HUES6 (cell line): Measurements from ENCODE around the gene TGFBR3.

Experiments used
- H3K27ac ChIP-seq: 2 replicates; pipeline ENCODE4 v1.7.0; 2013; ENCODE audit warnings: low read depth, mild to moderate bottlenecking, low read length, inconsistent platforms
- H3K27me3 ChIP-seq: 2 replicates; pipeline ENCODE4 v1.6.1; 2013; ENCODE audit warnings: low read length; ENCODE audit not compliant: control insufficient read depth, insufficient read depth
- H3K36me3 ChIP-seq: 2 replicates; pipeline ENCODE4 v1.6.1; 2013; ENCODE audit warnings: low read length; ENCODE audit not compliant: control insufficient read depth, insufficient read depth
- H3K4me1 ChIP-seq: 2 replicates; pipeline ENCODE4 v1.6.1; 2013; ENCODE audit warnings: low read length; ENCODE audit not compliant: control insufficient read depth, insufficient read depth
- H3K4me3 ChIP-seq: 2 replicates; pipeline ENCODE4 v1.5.1; 2013; ENCODE audit warnings: low read depth, low read length
- H3K9ac ChIP-seq: one replicate; pipeline ENCODE4 v1.6.1; 2013; ENCODE audit warnings: mild to moderate bottlenecking, low read length
- H3K9me3 ChIP-seq: 2 replicates; pipeline ENCODE4 v1.6.1; 2013; ENCODE audit warnings: low read depth, low read length; ENCODE audit not compliant: control insufficient read depth, insufficient read depth

The TGFBR3 gene

DNA sequence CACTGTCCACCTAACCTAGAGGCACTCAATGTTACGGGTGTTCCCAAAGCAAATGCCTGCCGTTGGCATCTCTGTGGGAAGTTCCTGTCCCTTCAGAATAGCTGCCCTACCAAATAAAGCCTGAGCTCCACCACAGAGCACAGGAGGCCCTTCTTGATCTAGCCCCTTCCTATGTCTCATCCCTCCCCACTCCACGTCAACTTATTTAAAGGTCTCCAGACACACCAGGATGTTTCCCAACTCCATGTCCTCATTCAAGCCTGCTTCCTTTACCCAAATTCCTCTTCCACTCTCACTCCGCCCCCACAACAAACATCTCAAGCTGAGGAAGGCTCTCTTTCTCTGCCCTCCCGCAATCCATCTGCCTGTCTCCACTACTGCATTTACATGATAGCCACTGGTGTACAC is 87.7 kb downstream of the TGFBR3 start:
- Histone ChIP-seq H3K36me3 (no peaks in the 10 kb centered on the region), H3K4me3 (no peak overlapping the region), H3K27me3 (no peaks in the 10 kb centered on the region), H3K27ac (no peak overlapping the region), H3K9me3 (peaks cover 2% of the 10 kb centered on the region; the same call in 1 of the 2 replicates), H3K9ac (no peak overlapping the region), H3K4me1 (peaks cover 7% of the 10 kb centered on the region)

DNA sequence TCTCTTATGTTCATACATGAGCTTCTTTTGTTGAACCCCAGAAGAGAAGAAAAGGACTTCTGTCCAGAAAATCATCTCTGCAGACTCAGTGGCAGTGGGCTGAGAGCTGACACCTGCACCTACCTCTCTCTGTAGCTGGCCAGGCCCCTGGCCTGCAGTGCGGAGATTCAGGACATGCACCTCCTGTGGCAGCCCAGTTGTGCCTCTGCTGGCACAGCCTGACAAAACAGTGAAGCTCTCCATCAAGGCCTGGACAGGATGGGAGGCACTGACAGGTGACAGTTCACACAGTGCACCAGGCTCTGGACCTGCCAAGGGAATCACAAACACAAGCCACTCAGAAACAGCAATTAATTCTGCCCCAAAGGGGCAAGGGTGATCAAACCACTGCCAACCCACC is 88.8 kb downstream of the TGFBR3 start:
- Histone ChIP-seq H3K27me3 (no peaks in the 10 kb centered on the region), H3K9ac (no peak overlapping the region), H3K9me3 (peaks cover 2% of the 10 kb centered on the region; the same call in 1 of the 2 replicates), H3K36me3 (no peaks in the 10 kb centered on the region), H3K4me3 (no peak overlapping the region), H3K4me1 (peaks cover 17% of the 10 kb centered on the region), H3K27ac (no peak overlapping the region)

DNA sequence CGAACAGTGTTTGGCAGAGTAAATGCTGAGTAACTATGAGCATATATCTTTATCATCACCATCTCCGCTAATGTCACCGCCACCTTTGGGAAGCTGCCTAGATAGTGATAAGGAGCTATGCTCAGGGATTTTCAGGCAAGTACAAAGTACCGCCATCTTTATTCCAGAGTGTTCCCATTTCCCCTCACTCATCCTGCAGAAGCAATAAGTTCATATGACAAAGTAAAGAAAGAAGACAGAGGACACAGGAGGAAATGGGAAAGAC is 89.6 kb downstream of the TGFBR3 start:
- Histone ChIP-seq H3K9ac (no peak overlapping the region), H3K27me3 (no peaks in the 10 kb centered on the region), H3K27ac (no peak overlapping the region), H3K4me1 (peaks cover 25% of the 10 kb centered on the region), H3K4me3 (no peak overlapping the region), H3K9me3 (peaks cover 2% of the 10 kb centered on the region; the same call in 1 of the 2 replicates), H3K36me3 (no peaks in the 10 kb centered on the region)

GRCh38 chr1:91795591-91796389 is 90.2 kb downstream of the TGFBR3 start:
- Histone ChIP-seq H3K9me3 (peaks cover 2% of the 10 kb centered on the region; the same call in 1 of the 2 replicates), H3K4me3 (no peak overlapping the region), H3K4me1 (peaks cover 31% of the 10 kb centered on the region), H3K9ac (no peak overlapping the region), H3K36me3 (no peaks in the 10 kb centered on the region), H3K27me3 (no peaks in the 10 kb centered on the region), H3K27ac (no peak overlapping the region)

- no peak overlapping the region for H3K9ac ChIP-seq
- H3K27me3 ChIP-seq = no peaks in the 10 kb centered on the region
- no peak overlapping the region for H3K27ac ChIP-seq
- H3K9me3 ChIP-seq = peaks cover 2% of the 10 kb centered on the region; the same call in 1 of the 2 replicates
- no peak overlapping the region for H3K4me3 ChIP-seq
- H3K4me1 ChIP-seq = peaks cover 32% of the 10 kb centered on the region
- no peaks in the 10 kb centered on the region for H3K36me3 ChIP-seq
Observed at GRCh38 chr1:91793877-91794276, 92.1 kb downstream of the TGFBR3 start.

DNA sequence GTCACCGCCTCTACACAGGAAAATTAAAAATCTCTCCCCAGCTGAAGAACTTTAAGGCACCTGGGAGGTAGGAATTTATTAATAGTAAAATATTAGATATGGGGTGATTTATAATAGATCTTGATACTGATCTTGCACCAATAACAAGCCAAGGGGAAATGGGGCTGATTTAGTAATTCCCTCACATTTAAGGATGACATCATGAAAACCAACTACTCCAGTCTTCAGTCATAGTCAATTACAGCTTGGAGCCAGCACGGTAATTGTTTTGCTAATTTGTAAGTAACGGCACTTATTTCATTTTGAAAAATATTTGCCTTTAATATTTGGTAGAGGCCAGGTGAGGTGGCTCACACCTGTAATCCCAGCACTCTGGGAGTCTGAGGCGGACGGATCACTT is 92.8 kb downstream of the TGFBR3 start:
- Histone ChIP-seq H3K36me3 (no peaks in the 10 kb centered on the region), H3K27ac (no peak overlapping the region), H3K4me3 (no peak overlapping the region), H3K27me3 (no peaks in the 10 kb centered on the region), H3K4me1 (peaks cover 29% of the 10 kb centered on the region), H3K9ac (no peak overlapping the region), H3K9me3 (peaks cover 2% of the 10 kb centered on the region; the same call in 1 of the 2 replicates)

- Histone ChIP-seq H3K9me3 (peaks cover 2% of the 10 kb centered on the region; the same call in 1 of the 2 replicates), H3K27ac (no peak overlapping the region), H3K27me3 (no peaks in the 10 kb centered on the region), H3K9ac (no peak overlapping the region), H3K4me3 (no peak overlapping the region), H3K36me3 (no peaks in the 10 kb centered on the region), H3K4me1 (peaks cover 26% of the 10 kb centered on the region)
Observed at GRCh38 chr1:91792489-91793071, 93.4 kb downstream of the TGFBR3 start.

DNA sequence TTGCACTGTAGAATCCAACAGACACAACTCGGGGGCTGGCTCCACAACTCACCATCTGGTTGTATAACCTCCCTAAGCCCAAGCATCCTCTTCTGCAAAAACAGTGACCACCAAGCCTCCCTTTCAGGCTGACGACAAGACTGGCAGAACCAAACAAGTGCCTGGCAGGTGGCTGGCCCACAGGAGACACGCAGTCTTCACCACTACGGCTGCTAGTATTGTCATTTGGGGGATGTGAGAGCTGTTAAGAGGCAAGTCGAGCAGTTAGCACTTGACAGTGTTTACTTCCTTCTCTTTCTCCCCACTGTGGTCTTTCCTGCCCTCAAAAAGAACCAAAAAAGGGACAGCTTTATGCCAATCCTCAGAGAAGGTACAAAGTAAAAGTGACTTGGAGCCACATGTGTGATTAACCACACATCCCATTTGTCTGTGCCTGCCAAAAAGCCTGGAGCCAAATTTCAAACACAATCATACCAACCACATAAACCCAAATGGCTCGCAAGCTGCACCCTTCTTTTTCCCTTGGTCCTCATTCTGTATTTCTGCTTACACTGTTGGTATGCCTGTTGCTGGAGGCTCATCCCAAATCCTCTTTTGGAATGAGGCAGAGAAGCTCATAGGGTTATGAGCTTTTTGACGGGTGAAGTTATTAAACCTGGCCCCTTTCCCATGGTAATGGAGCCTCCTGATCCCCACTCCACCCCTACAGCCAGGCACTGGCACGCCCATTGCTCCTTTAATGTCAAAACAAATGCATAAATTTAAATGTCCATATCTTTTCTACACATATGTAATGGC is 94.1 kb downstream of the TGFBR3 start:
- no peaks in the 10 kb centered on the region for H3K27me3 ChIP-seq
- H3K9ac ChIP-seq = no peak overlapping the region
- H3K36me3 ChIP-seq = no peaks in the 10 kb centered on the region
- no peak overlapping the region for H3K27ac ChIP-seq
- H3K4me3 ChIP-seq = no peak overlapping the region
- peaks cover 2% of the 10 kb centered on the region; the same call in 1 of the 2 replicates for H3K9me3 ChIP-seq
- peaks cover 26% of the 10 kb centered on the region for H3K4me1 ChIP-seq

DNA sequence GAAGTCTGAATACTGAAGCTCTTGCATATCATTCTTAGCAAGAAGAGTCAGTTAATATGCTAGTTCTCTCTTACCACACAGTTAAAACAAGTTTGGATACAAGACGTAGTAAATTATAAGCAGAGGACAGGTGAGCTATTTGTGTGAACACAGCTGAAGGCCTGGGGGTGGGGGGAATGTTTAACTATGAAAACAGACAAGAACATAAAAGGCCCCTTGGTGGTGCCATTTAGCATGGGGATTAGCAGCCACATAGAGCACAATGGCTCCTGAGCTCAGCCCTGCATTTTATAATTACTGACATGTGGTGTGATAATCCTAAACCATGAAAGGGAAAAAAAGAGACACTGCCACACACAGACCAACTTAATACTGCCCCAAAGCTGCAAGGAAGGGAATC is 94.8 kb downstream of the TGFBR3 start:
- peaks cover 2% of the 10 kb centered on the region; the same call in 1 of the 2 replicates for H3K9me3 ChIP-seq
- H3K27me3 ChIP-seq = no peaks in the 10 kb centered on the region
- H3K4me3 ChIP-seq = no peak overlapping the region

GRCh38 chr1:91790392-91790791 is 95.6 kb downstream of the TGFBR3 start:
- Histone ChIP-seq H3K4me3 (no peak overlapping the region), H3K4me1 (peaks cover 26% of the 10 kb centered on the region), H3K36me3 (no peaks in the 10 kb centered on the region), H3K9me3 (peaks cover 2% of the 10 kb centered on the region; the same call in 1 of the 2 replicates), H3K27me3 (no peaks in the 10 kb centered on the region), H3K9ac (no peak overlapping the region), H3K27ac (no peak overlapping the region)

More for the DNA sequence above, 94.8 kb downstream of the TGFBR3 start:
- no peak overlapping the region for H3K27ac ChIP-seq
- H3K4me1 ChIP-seq = peaks cover 26% of the 10 kb centered on the region
- H3K36me3 ChIP-seq = no peaks in the 10 kb centered on the region
- no peak overlapping the region for H3K9ac ChIP-seq
